BJ (cell line): ENCODE data around the gene SAP25. TPM values are rescaled to one million over a fixed set of nuclear protein-coding genes. Genes with fewer than 3 reads are reported as not detected.

ENCODE experiments used
- CTCF ChIA-PET: fragments of 350-600 bp; formaldehyde crosslinking; extraction: SDS; loops from one replicate; lab custom pipeline; 2021; ENCODE audit warnings: antibody characterized with exemption, inconsistent platforms; lab: Yijun Ruan, JAX
- POLR2A ChIA-PET: fragments of 300-600 bp; sonication (Branson Sonifier 250); formaldehyde crosslinking; extraction: SDS; loops from one replicate; lab custom pipeline; 2021; ENCODE audit warnings: antibody characterized with exemption; lab: Charles Lee
- DNase-seq: peaks from one replicate; pipeline ENCODE4 v3.0.0-alpha.2; 2011; ENCODE audit warnings: low read depth
- H3K27me3 ChIP-seq: 2 replicates; pipeline ENCODE4 v1.6.0; 2011; ENCODE audit warnings: low read length; ENCODE audit not compliant: control insufficient read depth, insufficient read depth
- H3K36me3 ChIP-seq: 2 replicates; pipeline ENCODE4 v1.5.1; 2011; ENCODE audit warnings: low read length; ENCODE audit not compliant: control insufficient read depth, insufficient read depth
- H3K4me3 ChIP-seq: 2 replicates; pipeline ENCODE4 v1.5.1; 2011; ENCODE audit warnings: low read depth, mild to moderate bottlenecking, control low read depth, low read length
- polyA plus RNA-seq: library from polyadenylated mRNA; depleted of rRNA; stranded (reverse); fragments of >200 nt; gene quantifications from 2 replicates; pipeline ENCODE4 v1.2.3, GENCODE V29; 2011
- TF ChIP-seq, protein P1 (sequence below): IDR thresholded peaks from 2 replicates; pipeline ENCODE4 v1.5.1; 2011; ENCODE audit warnings: low read depth, mild to moderate bottlenecking, control low read depth, inconsistent platforms, low read length, moderate library complexity; ENCODE audit not compliant: insufficient read depth

Gene SAP25
- polyA plus RNA-seq, 1 experiment, result 0.34 TPM

DNA sequence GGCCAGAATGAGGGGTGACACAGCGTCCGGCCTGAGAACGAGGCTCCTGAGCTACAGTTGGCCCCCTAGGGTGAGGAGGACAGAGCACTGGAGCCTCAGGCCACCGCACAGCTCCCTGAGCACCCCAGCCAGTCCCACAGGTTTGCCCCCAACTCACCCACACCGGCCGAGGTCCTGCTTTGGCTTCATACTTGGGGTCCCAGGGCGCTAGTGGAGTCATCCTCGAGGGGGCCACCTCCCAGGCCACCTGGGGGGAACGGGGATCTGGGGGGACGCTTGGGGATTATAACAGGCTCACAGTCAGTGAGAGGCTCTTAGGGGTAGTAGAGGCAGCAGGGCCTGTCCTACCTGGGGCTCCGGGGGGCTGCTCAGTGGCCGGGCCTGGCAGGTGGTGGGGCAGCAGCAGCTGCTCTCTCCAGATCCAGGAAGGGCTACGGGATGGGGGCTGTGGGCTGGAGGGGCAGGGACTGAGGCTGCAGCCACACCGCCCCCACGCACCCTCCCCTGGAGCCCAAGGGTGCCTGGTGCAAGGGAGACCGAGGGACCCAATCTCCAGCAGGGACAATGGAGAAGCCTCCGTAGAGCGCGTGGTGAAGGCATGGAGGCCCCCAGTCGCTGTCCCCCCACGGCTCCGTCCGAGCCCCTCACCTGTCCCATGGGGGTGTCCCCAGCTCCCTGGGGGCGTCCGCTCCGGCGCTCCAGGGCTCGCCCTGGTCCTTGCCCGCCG is 588 bp downstream of the SAP25 start:
- POLR2A ChIA-PET, result no interaction called here
- Histone ChIP-seq H3K27me3 (no peaks in the 10 kb centered on the region), H3K36me3 (peaks cover 22% of the 10 kb centered on the region), H3K4me3 (no peak overlapping the region)
- DNase-seq, result no peak
- CTCF ChIA-PET, result interaction anchor here (0.9 to 1.3 kb wide), 3 partner anchors 8 to 118 kb away, joined by 3 to 4 read pairs (median 4); no protein-coding TSS in a partner anchor
- TF ChIP-seq, protein P1, sequence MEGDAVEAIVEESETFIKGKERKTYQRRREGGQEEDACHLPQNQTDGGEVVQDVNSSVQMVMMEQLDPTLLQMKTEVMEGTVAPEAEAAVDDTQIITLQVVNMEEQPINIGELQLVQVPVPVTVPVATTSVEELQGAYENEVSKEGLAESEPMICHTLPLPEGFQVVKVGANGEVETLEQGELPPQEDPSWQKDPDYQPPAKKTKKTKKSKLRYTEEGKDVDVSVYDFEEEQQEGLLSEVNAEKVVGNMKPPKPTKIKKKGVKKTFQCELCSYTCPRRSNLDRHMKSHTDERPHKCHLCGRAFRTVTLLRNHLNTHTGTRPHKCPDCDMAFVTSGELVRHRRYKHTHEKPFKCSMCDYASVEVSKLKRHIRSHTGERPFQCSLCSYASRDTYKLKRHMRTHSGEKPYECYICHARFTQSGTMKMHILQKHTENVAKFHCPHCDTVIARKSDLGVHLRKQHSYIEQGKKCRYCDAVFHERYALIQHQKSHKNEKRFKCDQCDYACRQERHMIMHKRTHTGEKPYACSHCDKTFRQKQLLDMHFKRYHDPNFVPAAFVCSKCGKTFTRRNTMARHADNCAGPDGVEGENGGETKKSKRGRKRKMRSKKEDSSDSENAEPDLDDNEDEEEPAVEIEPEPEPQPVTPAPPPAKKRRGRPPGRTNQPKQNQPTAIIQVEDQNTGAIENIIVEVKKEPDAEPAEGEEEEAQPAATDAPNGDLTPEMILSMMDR, result no peak

DNA sequence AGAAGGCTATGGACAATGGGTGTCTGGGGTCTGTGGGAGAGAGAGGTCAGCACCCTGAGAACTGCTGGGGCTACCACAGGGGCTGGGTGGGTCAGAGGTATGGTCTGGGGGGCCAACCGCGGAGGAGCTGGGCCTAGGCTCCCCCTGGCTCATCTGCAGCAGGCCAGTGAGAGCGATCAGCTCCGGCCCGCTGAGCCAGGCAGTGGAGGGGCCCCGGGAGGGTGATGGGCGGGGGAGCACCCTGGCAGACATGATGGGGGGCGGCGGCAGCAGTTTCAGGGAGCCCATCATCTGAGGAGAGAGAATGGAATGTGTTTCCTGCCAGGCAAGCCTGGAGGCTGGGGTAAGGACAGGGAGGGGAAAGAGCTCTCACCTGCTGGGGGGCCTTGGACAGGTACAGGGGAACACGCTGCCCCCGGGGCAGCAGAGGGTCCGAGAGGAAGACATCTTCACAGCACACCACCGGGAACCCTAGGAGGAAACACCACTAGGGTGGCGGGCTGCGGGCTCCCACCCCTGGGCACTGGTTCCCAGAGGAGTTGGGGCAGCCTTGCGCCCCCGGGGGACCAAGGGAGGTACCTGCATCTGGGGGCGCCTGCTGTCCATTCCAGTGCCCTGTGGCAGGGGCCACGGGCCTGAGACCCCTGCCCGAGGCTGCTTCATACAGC is 1.3 kb downstream of the SAP25 start:
- Histone ChIP-seq H3K36me3 (peaks cover 20% of the 10 kb centered on the region), H3K4me3 (no peak overlapping the region), H3K27me3 (no peaks in the 10 kb centered on the region)
- ChIA-PET POLR2A (no interaction called here), CTCF (interaction anchor here (0.9 to 1.3 kb wide), 3 partner anchors 9 to 119 kb away, joined by 3 to 4 read pairs (median 4); no protein-coding TSS in a partner anchor)
- DNase-seq, result no peak
- TF ChIP-seq, protein P1, result no peak

DNA sequence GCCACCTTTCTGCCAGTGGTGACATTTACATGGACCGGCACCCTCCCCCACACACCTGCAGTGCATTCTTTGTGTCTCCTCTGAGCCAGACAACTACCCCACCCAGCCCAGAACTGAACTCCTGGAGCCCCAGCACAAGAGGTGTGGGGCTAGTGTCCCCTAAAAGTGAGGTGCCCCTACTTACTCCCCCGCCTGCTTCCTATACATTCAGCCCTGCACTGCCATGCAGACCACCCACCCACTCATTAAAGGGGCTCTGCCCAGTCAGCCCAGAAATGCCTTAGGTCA is 1.9 kb downstream of the SAP25 start:
- Histone ChIP-seq H3K27me3 (no peaks in the 10 kb centered on the region), H3K36me3 (peaks cover 17% of the 10 kb centered on the region), H3K4me3 (no peak overlapping the region)
- TF ChIP-seq, protein P1, result no peak
- no peak for DNase-seq
- POLR2A ChIA-PET, result no interaction called here
- CTCF ChIA-PET, result interaction anchor here (0.6 to 1.6 kb wide), 4 partner anchors 12 to 151 kb away, joined by 3 to 7 read pairs (median 4); partner anchors contain the start of gene FBXO24

DNA sequence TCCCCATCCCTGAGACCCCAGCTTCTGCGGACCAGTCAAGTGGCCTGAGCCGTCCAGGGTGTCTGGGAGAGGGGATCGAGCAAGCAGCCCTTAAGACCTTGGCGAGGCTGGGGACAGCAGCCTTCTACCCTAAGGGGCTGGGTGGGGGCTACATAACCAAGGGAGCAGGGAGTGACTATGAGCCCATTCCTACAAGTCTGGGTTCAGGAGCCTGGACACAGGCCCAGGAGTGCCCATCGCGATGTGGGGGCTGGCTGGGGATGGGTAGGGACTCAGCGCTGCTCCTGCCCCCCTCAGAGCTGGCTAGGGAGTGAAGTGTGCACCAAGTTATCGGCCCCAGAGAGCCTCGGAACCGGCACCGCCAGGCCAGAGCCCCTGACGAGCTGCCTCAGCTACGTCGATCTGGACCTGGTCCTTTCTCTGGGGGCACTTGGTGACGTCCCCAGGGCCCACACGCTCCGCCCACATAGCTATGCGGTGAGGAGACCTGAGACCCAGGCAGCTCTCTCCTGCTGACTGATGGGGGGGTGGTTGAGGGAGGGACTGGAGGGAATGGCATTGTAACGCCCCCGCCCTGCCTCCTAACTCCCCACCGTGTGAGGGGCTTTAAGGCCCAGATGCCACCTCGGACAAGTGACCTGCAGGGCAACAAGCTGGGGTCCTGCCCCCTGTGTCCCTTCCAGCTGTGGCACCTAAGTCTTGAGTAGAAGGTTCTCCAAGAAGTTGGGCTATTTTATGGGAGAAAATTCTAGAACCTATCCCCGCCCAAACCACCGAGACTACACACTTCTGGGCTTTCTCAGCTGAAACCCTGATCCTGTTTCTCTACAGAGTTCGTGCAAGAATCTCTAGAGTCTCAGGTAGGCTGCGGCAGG is 2.5 kb downstream of the SAP25 start:
- no peak for DNase-seq
- POLR2A ChIA-PET, result interaction anchor here (0.6 kb wide), 1 partner anchor 15 kb away, joined by 3 read pairs; the partner anchor contains the start of gene FBXO24

More for the DNA sequence above, 2.5 kb downstream of the SAP25 start:
- H3K4me3 ChIP-seq, result no peak overlapping the region
- CTCF ChIA-PET, result interaction anchor here (0.6 to 1.6 kb wide), 4 partner anchors 11 to 152 kb away, joined by 3 to 7 read pairs (median 4); partner anchors contain the start of gene FBXO24
- TF ChIP-seq, protein P1, result no peak
- H3K36me3 ChIP-seq, result peaks cover 13% of the 10 kb centered on the region
- H3K27me3 ChIP-seq, result no peaks in the 10 kb centered on the region
